H1 (cell line): ENCODE results near the gene EXTL2. TPM values are rescaled to one million over a fixed set of nuclear protein-coding genes. Genes with fewer than 3 reads are reported as not detected.

Experiments used
- CTCF ChIA-PET: fragments of 300-600 bp; sonication (Branson Sonifier 250); formaldehyde crosslinking; loops from one replicate; lab custom pipeline; 2021; ENCODE audit not compliant: partially characterized antibody; lab: Charles Lee
- POLR2A ChIA-PET: fragments of 300-600 bp; sonication (Branson Sonifier 250); formaldehyde crosslinking; loops from one replicate; lab custom pipeline; 2021; ENCODE audit warnings: inconsistent platforms; ENCODE audit not compliant: partially characterized antibody; lab: Charles Lee
- DNase-seq, 2 experiments: peaks; one replicate each; pipeline versions ENCODE4 v3.0.0 to v3.0.0-alpha.2; 2010 to 2022; ENCODE audit warnings: low spot score in 2 of 2, low read depth in 1 of 2, mixed read lengths in 1 of 2
- FAIRE-seq: peaks from 2 replicates; lab custom pipeline; 2011; peaks lifted over from hg19 to GRCh38; lab: Jason Lieb, UNC
- H2AFZ ChIP-seq: 2 replicates; pipeline ENCODE4 v1.8.1; 2012; ENCODE audit warnings: low read length, inconsistent platforms
- H2AK5ac ChIP-seq: 2 replicates; pipeline ENCODE4 v1.6.1; 2013; ENCODE audit warnings: low read depth, low read length
- H2BK120ac ChIP-seq: replicated peaks from 2 replicates; pipeline ENCODE3; 2013; ENCODE audit warnings: low read depth, low read length, inconsistent platforms
- H2BK12ac ChIP-seq: 2 replicates; pipeline ENCODE4 v1.6.1; 2013; ENCODE audit warnings: low read depth, low read length
- H2BK15ac ChIP-seq: 2 replicates; pipeline ENCODE4 v1.6.1; 2013; ENCODE audit warnings: low read length
- H2BK20ac ChIP-seq: 2 replicates; pipeline ENCODE4 v1.6.1; 2013; ENCODE audit warnings: low read length
- H2BK5ac ChIP-seq: 2 replicates; pipeline ENCODE4 v1.6.1; 2013; ENCODE audit warnings: low read depth, low read length
- H3K14ac ChIP-seq: 2 replicates; pipeline ENCODE4 v1.6.1; 2013; ENCODE audit warnings: inconsistent platforms; ENCODE audit not compliant: insufficient read length
- H3K18ac ChIP-seq: 2 replicates; pipeline ENCODE4 v1.6.1; 2013; ENCODE audit warnings: low read length; ENCODE audit errors: extremely low read depth
- H3K23ac ChIP-seq: 2 replicates; pipeline ENCODE4 v1.6.1; 2013; ENCODE audit warnings: inconsistent platforms; ENCODE audit not compliant: insufficient read length
- H3K23me2 ChIP-seq: 2 replicates; pipeline ENCODE4 v1.6.1; 2013; ENCODE audit warnings: low read depth, low read length
- H3K27ac ChIP-seq: 2 replicates; pipeline ENCODE4 v1.6.1; 2011; ENCODE audit warnings: low read depth, low read length, inconsistent platforms
- H3K27me3 ChIP-seq, 4 experiments: replicated peaks in 1 of 4; 1 replicate in 1 of 4; 2 replicates in 3 of 4; pipeline versions ENCODE4 v1.6.1 to v1.8.1; 2011 to 2013; ENCODE audit warnings: low read length in 3 of 4, mild to moderate bottlenecking in 3 of 4, inconsistent platforms in 2 of 4, mixed read lengths in 2 of 4, moderate library complexity in 1 of 4; ENCODE audit not compliant: control insufficient read depth in 3 of 4, insufficient read depth in 3 of 4; ENCODE audit errors: extremely low read depth in 1 of 4
- H3K36me3 ChIP-seq, 4 experiments: 2 replicates each; pipeline versions ENCODE4 v1.6.1 to v1.8.1; 2011 to 2013; ENCODE audit warnings: mild to moderate bottlenecking in 4 of 4, low read length in 3 of 4, moderate library complexity in 2 of 4, control low read depth in 1 of 4, inconsistent platforms in 1 of 4; ENCODE audit not compliant: insufficient read depth in 4 of 4, control insufficient read depth in 2 of 4
- H3K4ac ChIP-seq: replicated peaks from 2 replicates; pipeline ENCODE3; 2013; ENCODE audit warnings: low read length, low read depth, mixed read lengths, inconsistent platforms; ENCODE audit not compliant: insufficient read length
- H3K4me1 ChIP-seq, 4 experiments: replicated peaks in 1 of 4; 1 replicate in 1 of 4; 2 replicates in 3 of 4; pipeline versions ENCODE4 v1.6.1 to v1.8.1; 2011 to 2013; ENCODE audit warnings: low read length in 3 of 4, inconsistent platforms in 2 of 4, mixed read lengths in 1 of 4; ENCODE audit not compliant: insufficient read depth in 4 of 4, control insufficient read depth in 3 of 4
- H3K4me2 ChIP-seq, 2 experiments: 2 replicates each; pipeline versions ENCODE4 v1.6.1 to v1.8.1; 2011 to 2013; ENCODE audit warnings: low read depth in 2 of 2, low read length in 2 of 2, control low read depth in 1 of 2, inconsistent platforms in 1 of 2, mild to moderate bottlenecking in 1 of 2; ENCODE audit not compliant: insufficient read depth in 1 of 2
- H3K4me3 ChIP-seq, 4 experiments: fragments of 200-600, 300-600 bp in 1 of 4; sonication (generic), shearing (Covaris generic), sonication (Bioruptor Twin) in 1 of 4; 2 replicates each; pipeline versions ENCODE4 v1.5.1 to v1.8.1; 2011 to 2016; ENCODE audit warnings: low read length in 4 of 4, low read depth in 3 of 4, control low read depth in 2 of 4, inconsistent platforms in 2 of 4, mild to moderate bottlenecking in 2 of 4, mixed read lengths in 1 of 4, moderate library complexity in 1 of 4; ENCODE audit not compliant: insufficient read depth in 2 of 4; ENCODE audit errors: extremely low read depth in 1 of 4
- H3K56ac ChIP-seq: replicated peaks from 2 replicates; pipeline ENCODE3; 2013; ENCODE audit warnings: low read depth, mild to moderate bottlenecking, mixed read lengths, low read length, inconsistent platforms; ENCODE audit not compliant: insufficient read length
- H3K79me1 ChIP-seq: 2 replicates; pipeline ENCODE4 v1.6.1; 2013; ENCODE audit warnings: low read depth, low read length, control low read depth
- H3K79me2 ChIP-seq, 2 experiments: 2 replicates each; pipeline versions ENCODE4 v1.6.1 to v1.8.1; 2012 to 2013; ENCODE audit warnings: low read length in 2 of 2, mild to moderate bottlenecking in 2 of 2, inconsistent platforms in 1 of 2; ENCODE audit not compliant: insufficient read depth in 2 of 2, control insufficient read depth in 1 of 2
- H3K9ac ChIP-seq, 4 experiments: replicated peaks in 1 of 4; 1 replicate in 1 of 4; 2 replicates in 3 of 4; pipeline versions ENCODE4 v1.6.1 to v1.8.1; 2011 to 2013; ENCODE audit warnings: low read depth in 3 of 4, low read length in 3 of 4, control low read depth in 2 of 4, mild to moderate bottlenecking in 2 of 4, moderate library complexity in 2 of 4, inconsistent platforms in 1 of 4; ENCODE audit errors: extremely low read depth in 1 of 4
- H3K9me3 ChIP-seq, 2 experiments: 2 replicates each; pipeline versions ENCODE4 v1.6.1 to v1.8.1; 2012 to 2013; ENCODE audit warnings: mild to moderate bottlenecking in 2 of 2, moderate library complexity in 2 of 2, control low read depth in 1 of 2, inconsistent platforms in 1 of 2, low read depth in 1 of 2, low read length in 1 of 2, mixed read lengths in 1 of 2; ENCODE audit not compliant: insufficient read depth in 2 of 2
- H4K20me1 ChIP-seq, 2 experiments: replicated peaks in 1 of 2; 2 replicates each; pipeline versions ENCODE3 to v1.8.1; 2011 to 2013; ENCODE audit warnings: inconsistent platforms in 2 of 2, low read length in 2 of 2, mild to moderate bottlenecking in 1 of 2; ENCODE audit not compliant: insufficient read depth in 2 of 2, control insufficient read depth in 1 of 2
- H4K5ac ChIP-seq: 2 replicates; pipeline ENCODE4 v1.6.1; 2013; ENCODE audit warnings: low read length, low read depth, mixed read lengths, inconsistent platforms; ENCODE audit not compliant: insufficient read length
- H4K8ac ChIP-seq: 2 replicates; pipeline ENCODE4 v1.8.0; 2013; ENCODE audit warnings: mild to moderate bottlenecking, moderate library complexity, low read length, inconsistent platforms; ENCODE audit not compliant: insufficient read depth; ENCODE audit errors: extremely low read depth
- H4K91ac ChIP-seq: replicated peaks from 2 replicates; pipeline ENCODE3; 2013; ENCODE audit warnings: low read length, mixed read lengths, inconsistent platforms; ENCODE audit not compliant: insufficient read length
- CREB1 ChIP-seq: IDR thresholded peaks from 2 replicates; pipeline ENCODE4 v1.6.1; 2012; ENCODE audit warnings: inconsistent platforms
- EGR1 ChIP-seq: IDR thresholded peaks from 2 replicates; pipeline ENCODE4 v1.6.1; 2011; ENCODE audit warnings: low read depth, low read length, borderline replicate concordance
- FOSL1 ChIP-seq: IDR thresholded peaks from 2 replicates; pipeline ENCODE4 v1.6.1; 2011; ENCODE audit warnings: mild to moderate bottlenecking, low read depth, low read length, moderate library complexity; ENCODE audit not compliant: insufficient read depth
- GABPA ChIP-seq: IDR thresholded peaks from 2 replicates; pipeline ENCODE4 v1.6.1; 2011; ENCODE audit warnings: mild to moderate bottlenecking, low read length, moderate library complexity, borderline replicate concordance; ENCODE audit not compliant: insufficient read depth
- HDAC6 ChIP-seq: IDR thresholded peaks from one replicate; pipeline ENCODE4 v1.7.1; 2012; ENCODE audit warnings: low read depth, mild to moderate bottlenecking, inconsistent platforms, low read length, moderate library complexity
- KDM5A ChIP-seq: fragments of 200-600 bp; IDR thresholded peaks from 2 replicates; pipeline ENCODE4 v1.7.1; 2012; ENCODE audit warnings: mild to moderate bottlenecking, low read length, inconsistent platforms, mixed read lengths
- RFX5 ChIP-seq: IDR thresholded peaks from 2 replicates; pipeline ENCODE4 v1.6.1; 2011; ENCODE audit warnings: low read depth, low read length, improper control_type of control experiment, borderline replicate concordance
- SP2 ChIP-seq: IDR thresholded peaks from 2 replicates; pipeline ENCODE4 v1.6.1; 2012; ENCODE audit warnings: mild to moderate bottlenecking, low read length, inconsistent platforms
- WGBS, 2 experiments: shearing (Covaris generic) in 1 of 2; methylation state at CpG; one replicate each; pipeline versions ENCODE4 v1.1.6 to v1.1.7; 2013 to 2015; ENCODE audit warnings: low lambda C conversion rate in 2 of 2, mixed read lengths in 2 of 2, inconsistent platforms in 1 of 2, low coverage in 1 of 2, missing lambda C conversion rate in 1 of 2; ENCODE audit not compliant: insufficient replicate concordance in 2 of 2, insufficient coverage in 1 of 2, insufficient read length in 1 of 2; ENCODE audit errors: extremely low coverage in 1 of 2, missing lambda C conversion rate in 1 of 2; 5-methylcytosine and 5-hydroxymethylcytosine counted together
- polyA plus RNA-seq, 7 experiments: library from polyadenylated mRNA; depleted of rRNA in 3 of 7; stranded (reverse) in 5 of 7; unstranded in 2 of 7; fragments of >200 nt in 5 of 7; fragments of 200-250 nt in 2 of 7; gene quantifications; 1 replicate in 5 of 7; 2 replicates in 1 of 7; 4 replicates in 1 of 7; pipeline versions ENCODE4 v1.2.1 to v1.2.3, GENCODE V29; 2011 to 2013; ENCODE audit warnings: missing spikeins in 2 of 7, mixed read lengths in 2 of 7
- total RNA-seq: library from RNA; stranded (reverse); fragmentation: NEBNext Ultra II Directional; extraction: Animal tissue kit (Norgen Biotek cat#: 25700); gene quantifications from 2 replicates; pipeline ENCODE4 v1.2.1, GENCODE V29; 2021
- TF ChIP-seq, protein P1 (sequence below): IDR thresholded peaks from 2 replicates; pipeline ENCODE4 v1.6.1; 2012; ENCODE audit warnings: low read length, inconsistent platforms

EXTL2 gene
- total and polyA plus RNA-seq, 2 of the 8 experiments (the other 6 are each of a cell fraction or from before 2014, with no cell fraction given) = 27.1 to 54.7 TPM

DNA sequence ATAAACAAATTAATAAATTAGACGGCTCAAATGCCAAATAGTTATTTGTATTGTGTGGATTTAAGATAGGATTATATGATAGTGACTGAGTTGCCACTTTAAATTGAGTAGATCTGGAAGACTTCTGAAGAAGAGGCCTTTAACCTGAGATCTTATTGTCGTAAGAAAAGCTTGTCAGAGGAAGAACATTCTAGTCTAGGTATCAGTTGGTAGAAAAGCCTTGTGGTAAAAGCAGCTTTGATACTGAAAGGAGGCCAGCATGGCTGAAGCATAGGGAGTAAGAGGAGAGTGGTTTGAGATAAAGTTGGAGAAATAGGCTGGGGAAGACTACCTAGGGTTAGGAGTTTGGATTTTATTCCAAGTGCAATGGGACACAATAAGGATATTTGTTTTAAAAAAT lies 30.3 kb upstream of the EXTL2 start:
- no peaks in the 10 kb centered on the region for H3K4me1 ChIP-seq
- no peak overlapping the region for H3K9ac ChIP-seq
- H3K4me2 ChIP-seq = no peak overlapping the region
- H4K5ac ChIP-seq = no peak overlapping the region
- FAIRE-seq = no peak
- no peak overlapping the region for H3K4ac ChIP-seq
- H3K36me3 ChIP-seq = peaks cover 2 to 21% (median 5%) of the 10 kb centered on the region in 4 experiments; a peak in 3 of 8 replicates
- no peak overlapping the region for H2BK120ac ChIP-seq
- no peak overlapping the region for H2BK15ac ChIP-seq
- TF ChIP-seq SP2 (no peak), HDAC6 (no peak), RFX5 (no peak), EGR1 (no peak), CREB1 (no peak), GABPA (no peak), FOSL1 (no peak), KDM5A (no peak)
- TF ChIP-seq, protein P1, sequence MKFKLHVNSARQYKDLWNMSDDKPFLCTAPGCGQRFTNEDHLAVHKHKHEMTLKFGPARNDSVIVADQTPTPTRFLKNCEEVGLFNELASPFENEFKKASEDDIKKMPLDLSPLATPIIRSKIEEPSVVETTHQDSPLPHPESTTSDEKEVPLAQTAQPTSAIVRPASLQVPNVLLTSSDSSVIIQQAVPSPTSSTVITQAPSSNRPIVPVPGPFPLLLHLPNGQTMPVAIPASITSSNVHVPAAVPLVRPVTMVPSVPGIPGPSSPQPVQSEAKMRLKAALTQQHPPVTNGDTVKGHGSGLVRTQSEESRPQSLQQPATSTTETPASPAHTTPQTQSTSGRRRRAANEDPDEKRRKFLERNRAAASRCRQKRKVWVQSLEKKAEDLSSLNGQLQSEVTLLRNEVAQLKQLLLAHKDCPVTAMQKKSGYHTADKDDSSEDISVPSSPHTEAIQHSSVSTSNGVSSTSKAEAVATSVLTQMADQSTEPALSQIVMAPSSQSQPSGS = no peak
- ChIA-PET CTCF (interaction anchor here (0.6 kb wide), 1 partner anchor 367 kb away, joined by 3 read pairs; no protein-coding TSS in a partner anchor), POLR2A (no interaction called here)
- H3K79me2 ChIP-seq = no peaks in the 10 kb centered on the region
- H3K4me3 ChIP-seq = no peak overlapping the region
- H2BK12ac ChIP-seq = no peak overlapping the region
- H3K23ac ChIP-seq = no peak overlapping the region
- no peak overlapping the region for H4K91ac ChIP-seq
- no peak overlapping the region for H4K8ac ChIP-seq
- H3K23me2 ChIP-seq = no peaks in the 10 kb centered on the region
- H2AFZ ChIP-seq = no peak overlapping the region
- no peak overlapping the region for H3K18ac ChIP-seq
- H2AK5ac ChIP-seq = no peak overlapping the region
- H2BK20ac ChIP-seq = no peak overlapping the region
- no peaks in the 10 kb centered on the region; the same call in 1 of the 2 replicates for H3K79me1 ChIP-seq
- H3K27ac ChIP-seq = no peak overlapping the region
- no peaks in the 10 kb centered on the region for H3K9me3 ChIP-seq
- H3K14ac ChIP-seq = no peak overlapping the region
- no peak overlapping the region for H3K56ac ChIP-seq
- H4K20me1 ChIP-seq = no peaks in the 10 kb centered on the region
- H2BK5ac ChIP-seq = no peak overlapping the region
- WGBS, 2 experiments = 93% methylated on average over 2 of the region's 2 CpGs; no CpG with 5 or more reads in 1 of the 2 experiments
- DNase-seq = no peak
- no peaks in the 10 kb centered on the region for H3K27me3 ChIP-seq
